Karpas-422 (cell line): ENCODE results near the gene DFFA. TPM values are rescaled to one million over a fixed set of nuclear protein-coding genes. Genes with fewer than 3 reads are reported as not detected.
"Not testable (repeated sequence)": the region's sequence is repeated elsewhere in the genome, so short reads cannot be mapped to it uniquely, and the experiment has no call there.

ENCODE experiments used
- DNase-seq: peaks from one replicate; pipeline ENCODE4 v3.0.0-alpha.2; 2015
- H2AFZ ChIP-seq: fragments of 200-600 bp; sonication (generic); 2 replicates; pipeline ENCODE4 v1.6.1; 2014; ENCODE audit warnings: antibody characterized with exemption, low read length, mixed read lengths
- H3K27ac ChIP-seq: fragments of 200-600 bp; sonication (generic); 2 replicates; pipeline ENCODE4 v1.5.1; 2014; ENCODE audit warnings: mild to moderate bottlenecking, low read length, moderate library complexity
- H3K27me3 ChIP-seq: fragments of 200-600 bp; sonication (generic); 2 replicates; pipeline ENCODE4 v1.6.1; 2014; ENCODE audit warnings: low read length, mixed read lengths
- H3K36me3 ChIP-seq: fragments of 200-600 bp; sonication (generic); 2 replicates; pipeline ENCODE4 v1.6.1; 2014; ENCODE audit warnings: low read length, mixed read lengths; ENCODE audit not compliant: insufficient read depth
- H3K4me1 ChIP-seq: fragments of 200-600 bp; sonication (generic); 2 replicates; pipeline ENCODE4 v1.6.1; 2014; ENCODE audit warnings: mild to moderate bottlenecking, low read length, mixed read lengths
- H3K4me2 ChIP-seq: fragments of 200-600 bp; sonication (generic); 2 replicates; pipeline ENCODE4 v1.6.1; 2014; ENCODE audit warnings: low read length, low read depth, mild to moderate bottlenecking; ENCODE audit not compliant: poor library complexity, severe bottlenecking
- H3K4me3 ChIP-seq: fragments of 200-600 bp; sonication (generic); 2 replicates; pipeline ENCODE4 v1.5.1; 2014; ENCODE audit warnings: mild to moderate bottlenecking, antibody characterized with exemption, low read length, mixed read lengths
- H3K79me2 ChIP-seq: fragments of 200-600 bp; sonication (generic); 2 replicates; pipeline ENCODE4 v1.6.1; 2014; ENCODE audit warnings: mild to moderate bottlenecking, low read length, mixed read lengths
- H3K9ac ChIP-seq: fragments of 200-600 bp; sonication (generic); 2 replicates; pipeline ENCODE4 v1.6.0; 2014; ENCODE audit warnings: low read length
- H3K9me2 ChIP-seq: fragments of 200-600 bp; sonication (generic), shearing (Covaris generic); replicated peaks from 2 replicates; pipeline ENCODE4 v1.6.0; 2014; ENCODE audit warnings: mild to moderate bottlenecking, low read length, moderate library complexity; ENCODE audit not compliant: insufficient read depth
- H3K9me3 ChIP-seq: fragments of 300-700, 200-600 bp; sonication (generic); 2 replicates; pipeline ENCODE4 v1.6.1; 2014; ENCODE audit warnings: low read length, mixed read lengths
- H4K20me1 ChIP-seq: fragments of 200-600 bp; sonication (generic); 2 replicates; pipeline ENCODE4 v1.6.1; 2014; ENCODE audit warnings: mild to moderate bottlenecking, antibody characterized with exemption, low read length, low read depth; ENCODE audit not compliant: insufficient read depth
- total RNA-seq: library from RNA; depleted of rRNA; stranded (reverse); fragments of >200 nt; shearing (Covaris generic); gene quantifications from 2 replicates; pipeline ENCODE4 v1.2.3, GENCODE V29; 2014; ENCODE audit warnings: low replicate concordance

Gene DFFA
- total RNA-seq, 1 experiment from 2014 or later: 42.9 TPM

- Histone ChIP-seq H3K4me1 (peaks cover 9% of the 10 kb centered on the region), H3K9ac (no peak overlapping the region), H3K27me3 (no peaks in the 10 kb centered on the region), H3K9me2 (no peaks in the 10 kb centered on the region), H3K4me3 (no peak overlapping the region), H3K9me3 (no peaks in the 10 kb centered on the region), H3K36me3 (peaks cover 27% of the 10 kb centered on the region), H3K4me2 (no peak overlapping the region), H2AFZ (no peak overlapping the region), H3K79me2 (peaks cover 30% of the 10 kb centered on the region), H4K20me1 (peaks cover 4% of the 10 kb centered on the region; the same call in 1 of the 2 replicates), H3K27ac (no peak overlapping the region)
- no peak for DNase-seq
Observed at GRCh38 chr1:10467078-10467477, 5.3 kb downstream of the DFFA start.

GRCh38 chr1:10459184-10459583 lies 13.1 kb downstream of the DFFA start:
- Histone ChIP-seq H4K20me1 (no peaks in the 10 kb centered on the region), H3K27me3 (no peaks in the 10 kb centered on the region), H3K4me1 (no peaks in the 10 kb centered on the region), H3K36me3 (peaks cover 37% of the 10 kb centered on the region), H3K27ac (no peak overlapping the region), H3K9me3 (no peaks in the 10 kb centered on the region), H3K9ac (no peak overlapping the region), H3K79me2 (no peaks in the 10 kb centered on the region), H2AFZ (no peak overlapping the region), H3K4me2 (no peak overlapping the region), H3K9me2 (no peaks in the 10 kb centered on the region), H3K4me3 (no peak overlapping the region)
- DNase-seq: no peak

DNA sequence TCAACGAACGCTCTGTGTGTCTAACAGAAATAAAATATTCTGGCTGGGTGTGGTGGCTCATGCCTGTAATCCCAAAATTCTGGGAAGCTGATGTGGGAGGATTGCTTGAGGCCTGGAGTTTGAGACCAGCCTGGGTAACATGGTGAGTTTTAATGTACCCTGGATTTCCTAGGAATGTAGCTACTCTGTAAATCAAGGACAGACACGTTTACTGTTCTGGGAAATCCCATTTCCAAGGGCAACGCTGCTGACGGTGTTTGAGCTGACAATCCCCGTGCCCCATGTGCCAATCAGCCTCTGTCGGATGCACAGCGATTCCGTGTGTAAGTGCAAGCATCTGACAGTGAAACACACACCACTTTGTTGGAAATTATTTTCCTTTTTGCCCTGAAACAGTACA lies 14.5 kb downstream of the DFFA start:
- H3K79me2 ChIP-seq: no peaks in the 10 kb centered on the region
- no peak overlapping the region for H3K9ac ChIP-seq
- H3K27ac ChIP-seq: no peak overlapping the region
- no peak overlapping the region for H3K4me3 ChIP-seq
- no peak overlapping the region for H3K4me2 ChIP-seq
- H4K20me1 ChIP-seq: no peaks in the 10 kb centered on the region
- no peaks in the 10 kb centered on the region for H3K27me3 ChIP-seq
- DNase-seq: no peak
- no peaks in the 10 kb centered on the region for H3K9me2 ChIP-seq
- H3K4me1 ChIP-seq: no peaks in the 10 kb centered on the region
- H3K9me3 ChIP-seq: no peaks in the 10 kb centered on the region
- peaks cover 32% of the 10 kb centered on the region for H3K36me3 ChIP-seq
- H2AFZ ChIP-seq: no peak overlapping the region

DNA sequence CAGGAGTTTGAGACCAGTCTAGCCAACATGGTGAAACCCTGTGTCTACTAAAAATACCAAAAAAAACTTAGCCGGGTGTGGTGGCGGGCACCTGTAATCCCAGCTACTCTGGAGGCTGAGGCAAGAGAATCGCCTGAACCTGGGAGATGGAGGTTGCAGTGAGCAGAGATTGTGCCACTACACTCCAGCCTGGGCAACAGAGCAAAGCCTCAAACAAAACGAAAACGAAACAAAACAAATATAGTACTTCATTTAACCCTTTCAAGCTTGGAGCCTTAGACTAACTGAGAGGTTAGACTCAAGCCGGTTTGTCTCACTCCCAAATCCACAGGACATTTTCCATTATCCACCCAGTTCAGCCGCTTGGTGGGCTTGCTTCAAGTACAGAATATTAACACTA lies 14.9 kb downstream of the DFFA start:
- H4K20me1 ChIP-seq, H3K27ac ChIP-seq, H3K4me3 ChIP-seq, H3K4me1 ChIP-seq, H2AFZ ChIP-seq, H3K27me3 ChIP-seq, H3K9ac ChIP-seq, H3K79me2 ChIP-seq, DNase-seq, H3K4me2 ChIP-seq, H3K9me2 ChIP-seq, H3K9me3 ChIP-seq: not testable (repeated sequence)
- H3K36me3 ChIP-seq: peaks cover 29% of the 10 kb centered on the region

GRCh38 chr1:10456661-10457060 lies 15.7 kb downstream of the DFFA start:
- Histone ChIP-seq H2AFZ (no peak overlapping the region), H3K4me2 (no peak overlapping the region), H3K36me3 (peaks cover 29% of the 10 kb centered on the region), H3K79me2 (no peaks in the 10 kb centered on the region), H3K4me1 (no peaks in the 10 kb centered on the region), H4K20me1 (no peaks in the 10 kb centered on the region), H3K9me3 (no peaks in the 10 kb centered on the region), H3K4me3 (no peak overlapping the region), H3K9ac (no peak overlapping the region), H3K27me3 (no peaks in the 10 kb centered on the region), H3K9me2 (no peaks in the 10 kb centered on the region), H3K27ac (no peak overlapping the region)
- no peak for DNase-seq

- no peaks in the 10 kb centered on the region for H4K20me1 ChIP-seq
- H3K79me2 ChIP-seq: no peaks in the 10 kb centered on the region
- H3K4me1 ChIP-seq: no peaks in the 10 kb centered on the region
- no peak overlapping the region for H3K27ac ChIP-seq
- H3K9ac ChIP-seq: no peak overlapping the region
- H3K4me2 ChIP-seq: no peak overlapping the region
- no peaks in the 10 kb centered on the region for H3K9me2 ChIP-seq
- no peak overlapping the region for H2AFZ ChIP-seq
- H3K9me3 ChIP-seq: no peaks in the 10 kb centered on the region
- H3K36me3 ChIP-seq: peaks cover 24% of the 10 kb centered on the region
- H3K4me3 ChIP-seq: no peak overlapping the region
- H3K27me3 ChIP-seq: no peaks in the 10 kb centered on the region
- no peak for DNase-seq
Observed at GRCh38 chr1:10456048-10456447, 16.3 kb downstream of the DFFA start.

- H4K20me1 ChIP-seq: no peaks in the 10 kb centered on the region
- no peak for DNase-seq
- H3K9me2 ChIP-seq: no peaks in the 10 kb centered on the region
- H2AFZ ChIP-seq: no peak overlapping the region
- H3K27ac ChIP-seq: no peak overlapping the region
- H3K9me3 ChIP-seq: no peaks in the 10 kb centered on the region
- no peak overlapping the region for H3K9ac ChIP-seq
- H3K4me1 ChIP-seq: no peaks in the 10 kb centered on the region
- H3K36me3 ChIP-seq: no peaks in the 10 kb centered on the region; the same call in 1 of the 2 replicates
- H3K27me3 ChIP-seq: no peaks in the 10 kb centered on the region
- no peak overlapping the region for H3K4me3 ChIP-seq
- H3K4me2 ChIP-seq: no peak overlapping the region
- no peaks in the 10 kb centered on the region for H3K79me2 ChIP-seq
Observed at GRCh38 chr1:10451287-10451686, 21.0 kb downstream of the DFFA start.

DNA sequence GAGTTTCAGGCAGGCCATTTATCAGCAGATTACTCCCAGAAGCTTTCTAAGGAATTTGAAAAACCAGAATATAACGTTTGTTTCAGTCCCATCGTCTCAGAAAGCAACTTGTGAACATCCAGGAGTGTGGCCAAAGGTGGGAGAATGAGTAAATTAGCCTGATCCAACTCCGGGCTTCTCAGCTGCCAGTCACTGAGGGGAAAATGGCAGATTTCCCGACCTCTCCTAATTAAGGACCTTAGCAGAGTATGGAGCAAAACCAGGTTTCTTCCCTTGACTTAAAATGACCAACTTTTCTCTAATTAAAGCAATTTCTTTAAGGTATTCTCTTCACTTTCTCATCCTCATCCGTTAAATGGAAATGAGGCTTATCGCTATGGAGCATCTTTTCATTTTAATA lies 21.5 kb downstream of the DFFA start:
- no peak overlapping the region for H3K9ac ChIP-seq
- DNase-seq: no peak
- no peaks in the 10 kb centered on the region for H3K36me3 ChIP-seq
- no peaks in the 10 kb centered on the region for H4K20me1 ChIP-seq
- no peaks in the 10 kb centered on the region for H3K9me3 ChIP-seq
- no peak overlapping the region for H3K4me2 ChIP-seq
- no peaks in the 10 kb centered on the region for H3K4me1 ChIP-seq
- H3K79me2 ChIP-seq: no peaks in the 10 kb centered on the region
- no peaks in the 10 kb centered on the region for H3K9me2 ChIP-seq
- H3K27me3 ChIP-seq: no peaks in the 10 kb centered on the region
- H3K27ac ChIP-seq: no peak overlapping the region
- no peak overlapping the region for H3K4me3 ChIP-seq
- no peak overlapping the region for H2AFZ ChIP-seq
